ENCODE results near the gene SIVA1.

DNA sequence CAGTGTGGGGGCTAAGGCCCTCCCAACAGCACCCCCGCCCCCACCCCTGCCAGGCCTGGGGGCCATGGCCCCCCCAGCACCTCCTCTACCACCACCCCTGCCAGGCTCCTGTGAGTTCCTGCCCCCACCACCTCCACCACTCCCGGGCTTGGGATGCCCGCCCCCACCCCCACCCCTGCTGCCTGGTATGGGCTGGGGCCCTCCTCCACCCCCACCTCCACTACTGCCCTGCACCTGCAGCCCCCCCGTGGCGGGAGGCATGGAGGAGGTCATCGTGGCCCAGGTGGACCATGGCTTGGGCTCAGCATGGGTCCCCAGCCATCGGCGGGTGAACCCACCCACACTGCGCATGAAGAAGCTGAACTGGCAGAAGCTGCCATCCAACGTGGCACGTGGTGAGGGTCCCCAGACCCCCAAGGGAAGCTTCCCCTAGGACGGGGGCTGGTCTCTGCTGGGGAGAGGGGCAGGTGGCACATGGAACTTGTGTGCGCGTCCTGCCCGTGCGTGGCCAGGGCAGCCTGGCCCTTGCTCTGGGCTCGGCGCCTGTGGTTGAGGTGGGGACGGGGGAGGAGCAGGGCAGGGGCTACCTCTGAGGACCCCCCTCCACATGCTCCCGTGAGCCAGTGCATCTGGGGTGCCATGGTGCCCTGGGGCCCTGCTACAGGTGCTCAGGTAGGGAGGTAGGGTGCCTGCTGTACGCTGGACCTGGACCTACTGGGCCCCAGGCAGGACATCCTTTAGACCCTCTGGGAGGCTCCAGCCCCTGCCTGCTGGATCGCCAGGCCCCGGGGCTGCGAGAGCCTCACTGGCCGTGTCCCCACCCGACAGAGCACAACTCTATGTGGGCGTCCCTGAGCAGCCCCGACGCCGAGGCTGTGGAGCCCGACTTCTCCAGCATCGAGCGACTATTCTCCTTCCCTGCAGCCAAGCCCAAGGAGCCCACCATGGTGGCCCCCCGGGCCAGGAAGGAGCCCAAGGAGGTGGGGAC, 45.0 kb upstream of the SIVA1 start:
- TF ChIP-seq, protein P1, sequence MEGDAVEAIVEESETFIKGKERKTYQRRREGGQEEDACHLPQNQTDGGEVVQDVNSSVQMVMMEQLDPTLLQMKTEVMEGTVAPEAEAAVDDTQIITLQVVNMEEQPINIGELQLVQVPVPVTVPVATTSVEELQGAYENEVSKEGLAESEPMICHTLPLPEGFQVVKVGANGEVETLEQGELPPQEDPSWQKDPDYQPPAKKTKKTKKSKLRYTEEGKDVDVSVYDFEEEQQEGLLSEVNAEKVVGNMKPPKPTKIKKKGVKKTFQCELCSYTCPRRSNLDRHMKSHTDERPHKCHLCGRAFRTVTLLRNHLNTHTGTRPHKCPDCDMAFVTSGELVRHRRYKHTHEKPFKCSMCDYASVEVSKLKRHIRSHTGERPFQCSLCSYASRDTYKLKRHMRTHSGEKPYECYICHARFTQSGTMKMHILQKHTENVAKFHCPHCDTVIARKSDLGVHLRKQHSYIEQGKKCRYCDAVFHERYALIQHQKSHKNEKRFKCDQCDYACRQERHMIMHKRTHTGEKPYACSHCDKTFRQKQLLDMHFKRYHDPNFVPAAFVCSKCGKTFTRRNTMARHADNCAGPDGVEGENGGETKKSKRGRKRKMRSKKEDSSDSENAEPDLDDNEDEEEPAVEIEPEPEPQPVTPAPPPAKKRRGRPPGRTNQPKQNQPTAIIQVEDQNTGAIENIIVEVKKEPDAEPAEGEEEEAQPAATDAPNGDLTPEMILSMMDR (IDR thresholded peaks at IDR 0.05) = no peak
- no peak for TF ChIP-seq POLR2A (IDR thresholded peaks at IDR 0.05)
